OCI-LY7 (cell line): ENCODE results near the gene PCDH18. TPM values are rescaled to one million over a fixed set of nuclear protein-coding genes. Genes with fewer than 3 reads are reported as not detected.
"Not testable (repeated sequence)": the region's sequence is repeated elsewhere in the genome, so short reads cannot be mapped to it uniquely, and the experiment has no call there.

Experiments used
- BruUV-seq: library from RNA; stranded (reverse); fragments of 400-500 nt; replicated peaks from 2 replicates; lab custom pipeline; 2021; lab: Mats Ljungman, UMichigan
- CTCF ChIA-PET: fragments of 300-600 bp; sonication (Branson Sonifier 250); formaldehyde crosslinking; loops from one replicate; lab custom pipeline; 2022; ENCODE audit warnings: antibody characterized with exemption; ENCODE audit not compliant: unreplicated experiment; lab: Charles Lee
- POLR2A ChIA-PET: fragments of 300-600 bp; sonication (Branson Sonifier 250); formaldehyde crosslinking; loops from one replicate; lab custom pipeline; 2022; ENCODE audit warnings: antibody characterized with exemption; lab: Charles Lee
- DNase-seq: peaks from one replicate; pipeline ENCODE4 v3.0.0-alpha.2; 2015; ENCODE audit warnings: low spot score
- H2AFZ ChIP-seq: fragments of 200-600 bp; sonication (generic), shearing (Covaris generic); 2 replicates; pipeline ENCODE4 v1.6.1; 2014; ENCODE audit warnings: mild to moderate bottlenecking, antibody characterized with exemption, low read length, moderate library complexity
- H3K27ac ChIP-seq: fragments of 200-600 bp; sonication (generic); 2 replicates; pipeline ENCODE4 v1.5.1; 2014; ENCODE audit warnings: mixed run types, low read depth, mild to moderate bottlenecking, moderate library complexity, low read length, inconsistent platforms; ENCODE audit not compliant: poor library complexity, severe bottlenecking
- H3K36me3 ChIP-seq: fragments of 200-600 bp; sonication (generic); 2 replicates; pipeline ENCODE4 v1.6.1; 2014; ENCODE audit warnings: mild to moderate bottlenecking, antibody characterized with exemption, low read length, moderate library complexity, mixed read lengths; ENCODE audit not compliant: insufficient read depth
- H3K4me1 ChIP-seq: fragments of 200-600 bp; sonication (generic); 2 replicates; pipeline ENCODE4 v1.5.1; 2014; ENCODE audit warnings: mild to moderate bottlenecking, low read length; ENCODE audit not compliant: insufficient read depth, poor library complexity, severe bottlenecking
- H3K4me2 ChIP-seq: fragments of 200-600 bp; sonication (generic); 2 replicates; pipeline ENCODE4 v1.6.1; 2014; ENCODE audit warnings: mild to moderate bottlenecking, low read length
- H3K4me3 ChIP-seq: fragments of 200-600 bp; sonication (generic); 2 replicates; pipeline ENCODE4 v1.5.1; 2014; ENCODE audit warnings: mild to moderate bottlenecking, low read depth, low read length; ENCODE audit not compliant: poor library complexity, severe bottlenecking
- H3K79me2 ChIP-seq: fragments of 200-600 bp; sonication (generic); 2 replicates; pipeline ENCODE4 v1.6.1; 2016; ENCODE audit warnings: low read depth, mild to moderate bottlenecking, low read length, moderate library complexity, mixed read lengths; ENCODE audit not compliant: insufficient read depth
- H3K9me2 ChIP-seq: fragments of 200-600 bp; sonication (generic); 2 replicates; pipeline ENCODE4 v1.6.1; 2016; ENCODE audit warnings: mild to moderate bottlenecking, low read length, mixed read lengths; ENCODE audit not compliant: insufficient read depth
- H3K9me3 ChIP-seq: fragments of 200-600 bp; sonication (generic); 2 replicates; pipeline ENCODE4 v1.6.1; 2014; ENCODE audit warnings: mild to moderate bottlenecking, mixed run types, low read length, mixed read lengths
- H4K20me1 ChIP-seq: fragments of 200-600 bp; sonication (generic); 2 replicates; pipeline ENCODE4 v1.6.1; 2014; ENCODE audit warnings: mild to moderate bottlenecking, antibody characterized with exemption, low read length, moderate library complexity, mixed read lengths; ENCODE audit not compliant: insufficient read depth
- CTCF ChIP-seq: fragments of 200-600 bp; sonication (generic); conservative IDR thresholded peaks from 2 replicates; pipeline ENCODE4 v1.5.1; 2014; ENCODE audit warnings: mild to moderate bottlenecking, antibody characterized with exemption, low read length, moderate library complexity, mixed read lengths
- EZH2phosphoT487 ChIP-seq: fragments of 200-600 bp; sonication (generic); IDR thresholded peaks from 2 replicates; pipeline ENCODE4 v1.6.1; 2018; ENCODE audit warnings: low read depth, borderline replicate concordance, mild to moderate bottlenecking, mixed run types, antibody characterized with exemption, low read length, moderate library complexity, mixed read lengths
- intact Hi-C: fragments of 100-400 bp; cut with micrococcal nuclease; formaldehyde crosslinking; loops from one replicate; pipeline ENCODE4 v1.10.0; 2022; ENCODE audit not compliant: unreplicated experiment
- total RNA-seq, 2 experiments: library from RNA; depleted of rRNA in 1 of 2; stranded (reverse); fragments of >200 nt in 1 of 2; shearing (Covaris generic) in 1 of 2; gene quantifications; 2 replicates each; pipeline ENCODE4 v1.2.3, GENCODE V29; 2014 to 2022

PCDH18 gene
- total RNA-seq, 2 experiments from 2014 or later, result not detected

- Histone ChIP-seq H3K27ac (no peak overlapping the region), H2AFZ (no peak overlapping the region), H3K9me3 (no peaks in the 10 kb centered on the region), H4K20me1 (no peaks in the 10 kb centered on the region), H3K4me3 (no peak overlapping the region), H3K79me2 (no peaks in the 10 kb centered on the region), H3K9me2 (no peaks in the 10 kb centered on the region), H3K36me3 (no peaks in the 10 kb centered on the region), H3K4me2 (no peak overlapping the region), H3K4me1 (no peaks in the 10 kb centered on the region)
- ChIA-PET CTCF (no interaction called here), POLR2A (no interaction called here)
- no peak for DNase-seq
- intact Hi-C loops, result no loop called here
- BruUV-seq, result no TSS peak
- TF ChIP-seq EZH2phosphoT487 (no peak), CTCF (no peak)
Observed at GRCh38 chr4:137521053-137521452, 11.2 kb downstream of the PCDH18 start.

GRCh38 chr4:137519406-137519805 is 12.9 kb downstream of the PCDH18 start:
- Histone ChIP-seq H2AFZ (no peak overlapping the region), H3K27ac (no peak overlapping the region), H3K4me3 (no peak overlapping the region), H3K4me1 (no peaks in the 10 kb centered on the region), H3K79me2 (no peaks in the 10 kb centered on the region), H3K9me3 (no peaks in the 10 kb centered on the region), H4K20me1 (no peaks in the 10 kb centered on the region), H3K4me2 (no peak overlapping the region), H3K9me2 (no peaks in the 10 kb centered on the region), H3K36me3 (no peaks in the 10 kb centered on the region)
- DNase-seq, result no peak
- ChIA-PET POLR2A (interaction anchor here (0.5 to 0.6 kb wide), 2 partner anchors 24 to 52 kb away, joined by 3 to 4 read pairs; no protein-coding TSS in a partner anchor), CTCF (no interaction called here)
- TF ChIP-seq CTCF, result no peak
- no peak for TF ChIP-seq EZH2phosphoT487
- intact Hi-C loops, result no loop called here
- BruUV-seq, result no TSS peak

GRCh38 chr4:137517323-137517722 is 15.0 kb downstream of the PCDH18 start:
- H3K9me2 ChIP-seq, H3K4me3 ChIP-seq, H3K9me3 ChIP-seq, DNase-seq, H2AFZ ChIP-seq, intact Hi-C loops, H3K36me3 ChIP-seq, BruUV-seq, H4K20me1 ChIP-seq, H3K79me2 ChIP-seq, H3K4me2 ChIP-seq, H3K27ac ChIP-seq, CTCF ChIA-PET, H3K4me1 ChIP-seq: not testable (repeated sequence)
- POLR2A ChIA-PET, result interaction anchor here (0.6 kb wide), 2 partner anchors 53 to 186 kb away, joined by 3 to 4 read pairs; no protein-coding TSS in a partner anchor
